HepG2 (cell line): ENCODE data around the gene MMP24OS. TPM values are rescaled to one million over a fixed set of nuclear protein-coding genes. Genes with fewer than 3 reads are reported as not detected.

Source experiments
- ZBTB40 ChIP-seq, 2 experiments: fragments of 450-650 bp in 1 of 2; sonication (generic) in 1 of 2; formaldehyde crosslinking in 1 of 2; IDR thresholded peaks; 2 replicates each; pipeline versions ENCODE4 v1.6.1 to v1.8.0; 2016 to 2022; ENCODE audit warnings: antibody characterized with exemption in 1 of 2, mild to moderate bottlenecking in 1 of 2, missing genetic modification reagents in 1 of 2
- ZNF30 ChIP-seq: sonication (generic); formaldehyde crosslinking; IDR thresholded peaks from 2 replicates; pipeline ENCODE4 v1.5.0; 2020; ENCODE audit warnings: mild to moderate bottlenecking, missing genetic modification reagents
- polyA plus RNA-seq, 8 experiments: library from polyadenylated mRNA; depleted of rRNA in 3 of 8; stranded (reverse) in 7 of 8; unstranded in 1 of 8; fragments of >200 nt; fragmentation: Illumina TruSeq in 4 of 8; extraction: Trizol in 4 of 8; gene quantifications; 2 replicates each; pipeline versions ENCODE4 v1.2.1 to v1.2.3, GENCODE V29; 2011 to 2016; ENCODE audit warnings: low read depth in 4 of 8, missing spikeins in 1 of 8, mixed read lengths in 1 of 8; ENCODE audit not compliant: insufficient read depth in 1 of 8
- total RNA-seq, 5 experiments: library from RNA; depleted of rRNA; stranded (reverse); fragments of >200 nt; fragmentation: Illumina TruSeq; extraction: Trizol; gene quantifications; 2 replicates each; pipeline ENCODE4 v1.2.3, GENCODE V29; 2016; ENCODE audit warnings: low read depth in 1 of 5

Gene MMP24OS
- total and polyA plus RNA-seq, 2 of the 13 experiments (the other 11 are each of a cell fraction or from before 2014, with no cell fraction given) = 6.0 to 8.5 TPM

- no peak for TF ChIP-seq ZBTB40 (IDR thresholded peaks at IDR 0.05)
- TF ChIP-seq ZBTB40 (CRISPR knock-in tag; IDR thresholded peaks at IDR 0.05) = peak; percentile 84
- TF ChIP-seq ZNF30 (CRISPR knock-in tag) = peak; percentile 93; the same call in 1 of the 2 replicates
Measured at GRCh38 chr20:35226884-35227681, 50.8 kb downstream of the MMP24OS start (continued).

Other genes with a start within 250 kb of the MMP24OS start
- 136 and 161 TPM in 2 replicates for gene TRPC4AP, start 185.3 kb downstream of the MMP24OS start, total RNA-seq (2016; rRNA removed; fragmentation: Illumina TruSeq; extraction: Trizol)
- 137 and 161 TPM in 2 replicates for gene TRPC4AP, start 185.3 kb downstream of the MMP24OS start, polyA plus RNA-seq (2011; rRNA removed)
- 26.1 and 46.9 TPM in 2 replicates for gene EDEM2, start 130.8 kb downstream of the MMP24OS start, total RNA-seq (2016; rRNA removed; fragmentation: Illumina TruSeq; extraction: Trizol)
- gene EDEM2, start 130.8 kb downstream of the MMP24OS start, polyA plus RNA-seq (2011; rRNA removed) = 33.1 and 35.6 TPM in 2 replicates
- 0.63 and 1.4 TPM in 2 replicates for gene PROCR, start 106.0 kb downstream of the MMP24OS start, total RNA-seq (2016; rRNA removed; fragmentation: Illumina TruSeq; extraction: Trizol)
- 1.7 and 1.9 TPM in 2 replicates for gene PROCR, start 106.0 kb downstream of the MMP24OS start, polyA plus RNA-seq (2011; rRNA removed)
- 0.28 and 0.35 TPM in 2 replicates for gene MMP24, start 51.4 kb downstream of the MMP24OS start, total RNA-seq (2016; rRNA removed; fragmentation: Illumina TruSeq; extraction: Trizol)
- 0.29 and 0.43 TPM in 2 replicates for gene MMP24, start 51.4 kb downstream of the MMP24OS start, polyA plus RNA-seq (2011; rRNA removed)
- gene EIF6, start 6.7 kb upstream of the MMP24OS start, total RNA-seq (2016; rRNA removed; fragmentation: Illumina TruSeq; extraction: Trizol) = 462 and 603 TPM in 2 replicates
- 466 and 470 TPM in 2 replicates for gene EIF6, start 6.7 kb upstream of the MMP24OS start, polyA plus RNA-seq (2011; rRNA removed)
- 0.07 TPM in 1 of 2 replicates, not detected in the other for gene FAM83C, start 14.3 kb upstream of the MMP24OS start, total RNA-seq (2016; rRNA removed; fragmentation: Illumina TruSeq; extraction: Trizol)
- 0.03 and 0.04 TPM in 2 replicates for gene FAM83C, start 14.3 kb upstream of the MMP24OS start, polyA plus RNA-seq (2011; rRNA removed)
- gene UQCC1, start 133.9 kb upstream of the MMP24OS start, total RNA-seq (2016; rRNA removed; fragmentation: Illumina TruSeq; extraction: Trizol) = 67.2 and 79.5 TPM in 2 replicates
- 68.5 and 76.9 TPM in 2 replicates for gene UQCC1, start 133.9 kb upstream of the MMP24OS start, polyA plus RNA-seq (2011; rRNA removed)
- gene GDF5, start 160.1 kb upstream of the MMP24OS start, total RNA-seq (2016; rRNA removed; fragmentation: Illumina TruSeq; extraction: Trizol) = not detected in 2 replicates
- not detected in 2 replicates for gene GDF5, start 160.1 kb upstream of the MMP24OS start, polyA plus RNA-seq (2011; rRNA removed)
- 55.3 and 55.7 TPM in 2 replicates for gene CEP250, start 177.5 kb upstream of the MMP24OS start, total RNA-seq (2016; rRNA removed; fragmentation: Illumina TruSeq; extraction: Trizol)
- 28.3 and 28.8 TPM in 2 replicates for gene CEP250, start 177.5 kb upstream of the MMP24OS start, polyA plus RNA-seq (2011; rRNA removed)